ENCODE data around the gene ZNF22. TPM values are rescaled to one million over a fixed set of nuclear protein-coding genes. Genes with fewer than 3 reads are reported as not detected.
A peak's percentile ranks its signal among the peaks of the same experiment; 100 is the strongest.

The ZNF22 gene
- total RNA-seq, 1 experiment from 2014 or later = 13.5 TPM

DNA sequence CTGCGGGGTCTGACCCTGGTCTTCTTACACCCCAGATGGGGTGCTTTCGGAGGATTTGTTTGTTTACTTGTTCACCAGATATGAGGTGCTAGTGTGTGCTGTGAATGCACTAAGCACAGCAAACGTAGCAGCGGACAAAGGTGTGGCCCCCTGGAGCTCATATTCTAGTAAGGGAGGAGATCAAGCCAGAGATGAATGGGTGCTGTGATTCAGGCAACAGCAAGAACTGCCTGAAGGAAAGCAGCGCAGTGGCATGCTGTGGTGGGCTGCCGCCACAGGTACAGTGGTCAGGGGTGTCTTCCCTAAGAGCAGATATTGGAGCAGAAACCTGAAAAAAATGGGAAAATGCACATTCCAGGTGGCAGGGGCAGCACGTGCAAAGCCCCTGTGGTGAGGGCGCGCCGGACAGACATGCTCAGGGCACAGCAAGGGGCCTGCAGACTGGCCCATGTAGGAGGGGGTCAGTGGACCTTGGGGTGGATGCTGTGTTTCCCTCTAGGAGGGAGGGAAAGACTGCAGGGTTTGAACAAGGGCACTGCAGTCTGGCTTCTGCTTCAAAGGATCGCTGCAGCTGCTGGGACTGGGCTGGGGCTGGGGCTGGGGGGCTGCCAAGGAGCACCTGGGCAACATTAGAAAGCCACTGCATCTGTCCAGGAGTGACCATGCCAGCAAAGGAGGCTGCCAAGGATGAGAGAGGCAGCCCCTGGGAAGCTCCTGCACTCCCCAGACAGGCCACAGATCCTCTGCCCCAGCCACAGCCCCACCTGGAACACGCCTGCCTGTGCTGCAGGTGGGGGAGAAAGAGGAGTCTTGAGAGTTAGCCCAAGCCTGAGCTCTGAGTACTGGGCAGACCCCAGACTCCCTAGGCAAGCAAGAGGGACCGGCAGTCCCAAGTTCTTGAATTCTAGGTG lies 21.2 kb upstream of the ZNF22 start:
- DNase-seq (ENCODE audit: low read depth, low spot score) = no peak

More for the DNA sequence above, 21.2 kb upstream of the ZNF22 start:
- ChIA-PET POLR2A (interaction anchor here (0.7 to 1.8 kb wide), 11 partner anchors 12 to 283 kb away, joined by 3 to 15 read pairs (median 3); no protein-coding TSS in a partner anchor), CTCF (interaction anchor here (0.9 to 3.1 kb wide), 3 partner anchors 18 to 47 kb away, joined by 3 to 14 read pairs (median 3); no protein-coding TSS in a partner anchor), RAD21 (ENCODE audit: low non-redundant PET in 1 of 2, low total read pairs in 2 of 2, uncharacterized antibody in 2 of 2, unreplicated experiment in 2 of 2) (interaction anchor here in 1 of 2 experiments (1.2 kb wide), 1 partner anchor 47 kb away, joined by 3 read pairs; no protein-coding TSS in a partner anchor)
- Histone ChIP-seq H3K9me2 (ENCODE audit: insufficient read depth) (no peaks in the 10 kb centered on the region), H3K4me3 (replicated peaks in 1 of 2; ENCODE audit: low read depth in 1 of 2, low read length in 2 of 2) (peak overlapping the region in 1 of 2 experiments; percentile 56; a peak in 1 of 4 replicates), H3K36me3 (ENCODE audit: control insufficient read depth in 1 of 2, insufficient read depth in 2 of 2, low read length in 2 of 2) (no peaks in the 10 kb centered on the region), H3K4me2 (ENCODE audit: low read length) (peak overlapping the region; percentile 89), H3K27me3 (ENCODE audit: insufficient read depth, low read length) (no peaks in the 10 kb centered on the region), H3K27ac (ENCODE audit: low read depth, low read length) (peak overlapping the region; percentile 61), H3K4me1 (ENCODE audit: control insufficient read depth in 1 of 2, insufficient read depth in 2 of 2, low read length in 2 of 2) (peaks cover 51 to 71% of the 10 kb centered on the region in 2 experiments), H3K9ac (ENCODE audit: low read length) (peak overlapping the region; percentile 54), H2AFZ (ENCODE audit: low read depth, low read length, poor library complexity, severe bottlenecking) (no peak overlapping the region), H4K20me1 (ENCODE audit: insufficient read depth) (no peaks in the 10 kb centered on the region), H3K9me3 (ENCODE audit: control insufficient read depth in 1 of 2, insufficient read depth in 1 of 2, low read depth in 1 of 2, low read length in 2 of 2) (no peaks in the 10 kb centered on the region), H3K79me2 (ENCODE audit: insufficient read depth, low read length) (no peaks in the 10 kb centered on the region)
- BruUV-seq (replicated peaks) = no TSS peak
- intact Hi-C loops (cut with micrococcal nuclease) = no loop called here
- ATAC-seq = no peak
- TF ChIP-seq CBX3 (IDR thresholded peaks at IDR 0.05; ENCODE audit: low read depth) (no peak), CTCF (IDR thresholded peaks at IDR 0.05 in 2 of 3, conservative IDR thresholded peaks at IDR 0.05 in 1 of 3; ENCODE audit: borderline replicate concordance in 1 of 3, insufficient read depth in 1 of 3, low read depth in 2 of 3, low read length in 2 of 3) (no peak), POLR2A (IDR thresholded peaks at IDR 0.05; ENCODE audit: borderline replicate concordance, extremely low read depth, insufficient read depth, insufficient read length) (no peak), POLR2AphosphoS5 (IDR thresholded peaks at IDR 0.05; ENCODE audit: low read depth, low read length) (no peak), ELF1 (IDR thresholded peaks at IDR 0.05; ENCODE audit: borderline replicate concordance, low read depth) (no peak)
- TF ChIP-seq, protein P1, sequence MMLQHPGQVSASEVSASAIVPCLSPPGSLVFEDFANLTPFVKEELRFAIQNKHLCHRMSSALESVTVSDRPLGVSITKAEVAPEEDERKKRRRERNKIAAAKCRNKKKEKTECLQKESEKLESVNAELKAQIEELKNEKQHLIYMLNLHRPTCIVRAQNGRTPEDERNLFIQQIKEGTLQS (IDR thresholded peaks at IDR 0.05) = no peak
